GM19239 (cell line): Measurements from ENCODE around the gene ARHGAP21.

Experiments
- DNase-seq: peaks from one replicate; pipeline ENCODE4 v3.0.0; 2011; ENCODE audit warnings: low spot score; ENCODE audit not compliant: insufficient read length
- FAIRE-seq: peaks from 2 replicates; lab custom pipeline; 2011; peaks lifted over from hg19 to GRCh38; lab: Jason Lieb, UNC

The ARHGAP21 gene

GRCh38 chr10:24597426-24597825 lies 126.3 kb downstream of the ARHGAP21 start:
- FAIRE-seq (no peak), DNase-seq (no peak)

DNA sequence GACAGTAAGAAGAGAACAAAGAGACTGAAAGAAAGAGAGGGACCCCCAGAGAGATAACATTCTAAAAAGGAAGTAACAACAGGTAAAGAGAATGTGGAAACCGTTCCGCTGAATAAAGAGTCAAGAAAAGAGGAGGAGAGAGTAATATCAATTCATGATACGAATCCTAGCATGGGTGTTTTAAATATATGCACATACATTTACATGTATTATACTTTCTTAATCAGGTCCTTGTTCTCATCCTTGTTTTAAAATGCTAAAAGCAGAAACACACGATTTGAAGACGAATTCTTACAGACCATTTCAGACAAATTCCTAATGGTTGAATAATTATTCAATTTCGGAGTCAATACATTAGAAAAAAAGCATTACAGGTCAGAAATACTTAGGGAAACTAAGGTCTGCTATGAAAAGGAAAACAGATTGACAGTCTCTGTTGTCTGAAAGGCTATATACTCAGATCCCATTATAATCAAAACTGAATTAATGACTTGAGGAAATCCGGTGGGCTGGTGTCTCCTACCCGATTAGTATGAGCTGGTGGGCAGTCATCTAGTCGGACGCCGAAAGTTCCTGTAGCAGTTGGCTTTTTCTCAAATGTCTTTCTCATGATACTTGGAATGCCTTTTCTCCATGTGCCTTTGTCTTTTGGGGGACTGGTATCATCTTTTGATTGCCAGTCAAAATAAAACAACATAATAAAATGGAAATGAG lies 127.3 kb downstream of the ARHGAP21 start:
- FAIRE-seq (peak; percentile 68), DNase-seq (no peak)

DNA sequence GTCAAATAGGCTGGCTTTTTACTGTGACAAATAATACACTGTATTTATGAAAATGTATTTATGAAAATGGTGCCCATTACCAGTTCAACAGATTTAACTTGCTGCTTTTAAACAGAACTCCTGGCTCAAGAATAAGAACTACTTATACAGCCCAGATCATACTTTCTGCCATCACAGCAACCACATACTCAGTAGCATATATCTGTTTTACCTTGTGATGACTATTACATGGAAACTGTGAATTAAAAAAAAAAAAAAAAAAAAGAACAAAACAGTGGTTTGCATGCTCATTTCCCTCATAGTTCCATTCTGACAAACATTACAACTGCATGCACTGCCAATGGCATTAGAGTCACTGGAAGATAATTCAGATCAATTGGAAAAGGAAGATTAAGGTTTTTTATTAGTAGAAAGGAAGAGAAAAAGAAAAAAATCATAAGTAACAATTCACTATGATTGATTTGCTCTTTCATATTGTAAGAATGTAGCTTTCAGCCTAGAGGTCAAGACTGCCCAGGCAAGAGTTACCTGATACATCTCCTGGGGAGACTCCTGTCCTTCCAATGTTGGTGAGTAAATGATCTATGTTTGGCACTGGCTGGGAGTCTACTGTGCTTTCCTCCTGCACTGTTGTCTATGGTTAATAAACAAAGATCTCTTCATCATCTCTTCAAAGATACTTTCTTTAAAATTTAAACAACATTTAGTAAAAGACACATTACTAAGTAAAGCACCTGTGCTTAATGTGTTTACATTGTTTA lies 132.8 kb downstream of the ARHGAP21 start:
- DNase-seq (no peak), FAIRE-seq (no peak)

DNA sequence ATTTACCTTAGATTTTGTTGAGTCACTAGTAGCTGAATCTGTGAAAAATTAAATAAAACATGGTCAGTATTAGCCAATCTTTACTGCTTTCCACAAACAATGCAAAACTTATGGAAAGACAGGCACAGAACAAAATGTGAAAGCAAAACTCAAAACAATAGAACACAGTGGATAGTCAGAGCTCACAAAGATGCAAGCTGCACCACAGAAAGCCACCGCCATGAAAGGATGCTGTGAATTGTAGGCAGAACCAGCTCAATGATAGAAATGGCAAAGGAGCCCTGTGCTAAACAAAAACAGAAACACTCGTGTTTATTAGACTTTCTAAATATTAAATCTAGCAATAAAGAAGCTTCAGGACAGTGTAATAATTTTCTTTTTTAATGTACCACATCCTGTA lies 134.4 kb downstream of the ARHGAP21 start:
- DNase-seq (no peak), FAIRE-seq (no peak)

GRCh38 chr10:24579906-24580305 lies 143.8 kb downstream of the ARHGAP21 start:
- FAIRE-seq: no peak
- no peak for DNase-seq

DNA sequence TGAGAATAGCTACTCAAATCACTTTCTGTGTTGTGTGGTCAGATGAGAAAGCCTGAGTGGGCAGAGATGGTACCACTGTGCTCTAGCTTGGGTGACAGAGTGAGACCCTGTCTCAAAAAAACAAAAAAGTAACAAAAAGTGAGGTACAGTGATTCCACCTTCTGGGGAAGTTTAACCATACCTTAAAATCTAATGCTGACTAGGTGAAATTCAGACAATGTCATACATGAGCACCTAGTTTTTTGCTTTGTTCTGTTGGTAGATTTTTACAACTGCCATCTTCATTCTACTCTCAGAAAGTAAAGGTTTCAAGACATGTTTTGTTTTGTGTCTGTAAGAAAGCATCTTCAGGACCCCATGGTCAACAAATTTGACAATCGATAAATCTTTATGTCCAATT lies 144.2 kb downstream of the ARHGAP21 start:
- no peak for DNase-seq

GRCh38 chr10:24575481-24576002 lies 148.1 kb downstream of the ARHGAP21 start:
- FAIRE-seq (no peak), DNase-seq (no peak)

More for the DNA sequence above, 144.2 kb downstream of the ARHGAP21 start:
- no peak for FAIRE-seq

DNA sequence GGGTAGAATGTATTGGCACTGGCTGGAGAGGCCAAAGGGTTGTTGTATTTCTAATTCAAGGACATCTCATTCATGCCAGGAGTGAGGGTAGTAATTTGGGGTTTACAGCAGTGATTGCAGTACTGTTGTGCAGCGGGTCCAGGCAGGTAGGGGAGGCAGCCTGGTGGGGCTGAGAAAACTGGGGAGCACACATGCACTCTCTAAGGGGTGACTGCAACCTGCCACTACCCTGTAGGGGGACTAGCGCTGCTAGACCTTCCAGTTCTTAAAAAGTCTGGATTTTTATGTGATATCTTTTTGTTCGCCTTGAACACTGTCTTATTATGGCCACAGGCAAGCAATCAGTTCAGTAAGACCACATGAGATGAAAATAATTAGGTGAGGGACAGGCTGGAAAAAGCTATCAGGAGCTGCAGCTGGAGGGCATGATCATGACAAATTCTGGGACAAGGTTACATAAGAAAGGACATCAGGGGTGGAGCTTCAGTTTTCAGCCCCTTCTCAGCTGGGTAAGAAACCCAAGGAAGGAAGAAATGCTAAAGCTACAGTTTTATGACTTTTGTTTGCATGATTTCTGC lies 149.0 kb downstream of the ARHGAP21 start:
- DNase-seq (no peak), FAIRE-seq (no peak)

DNA sequence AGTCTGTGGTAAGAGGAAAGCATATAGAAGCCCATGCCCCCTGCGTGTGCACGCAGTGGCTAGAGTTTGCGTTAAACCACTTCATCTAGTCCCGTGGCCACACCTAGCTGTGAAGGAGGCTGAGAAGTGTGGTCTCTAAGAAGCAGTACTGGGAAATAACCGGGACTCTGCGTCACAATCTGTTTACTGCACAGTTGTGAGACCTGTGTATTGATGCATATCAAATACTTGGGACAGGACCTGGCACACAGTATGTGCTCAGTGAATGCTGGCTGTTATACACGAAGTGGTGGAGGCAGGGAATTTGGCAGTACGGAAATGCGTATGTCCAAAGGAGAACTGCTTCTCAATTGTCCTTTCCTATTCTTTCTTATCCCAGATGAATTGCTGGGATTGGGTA lies 149.5 kb downstream of the ARHGAP21 start:
- DNase-seq (no peak), FAIRE-seq (no peak)

DNA sequence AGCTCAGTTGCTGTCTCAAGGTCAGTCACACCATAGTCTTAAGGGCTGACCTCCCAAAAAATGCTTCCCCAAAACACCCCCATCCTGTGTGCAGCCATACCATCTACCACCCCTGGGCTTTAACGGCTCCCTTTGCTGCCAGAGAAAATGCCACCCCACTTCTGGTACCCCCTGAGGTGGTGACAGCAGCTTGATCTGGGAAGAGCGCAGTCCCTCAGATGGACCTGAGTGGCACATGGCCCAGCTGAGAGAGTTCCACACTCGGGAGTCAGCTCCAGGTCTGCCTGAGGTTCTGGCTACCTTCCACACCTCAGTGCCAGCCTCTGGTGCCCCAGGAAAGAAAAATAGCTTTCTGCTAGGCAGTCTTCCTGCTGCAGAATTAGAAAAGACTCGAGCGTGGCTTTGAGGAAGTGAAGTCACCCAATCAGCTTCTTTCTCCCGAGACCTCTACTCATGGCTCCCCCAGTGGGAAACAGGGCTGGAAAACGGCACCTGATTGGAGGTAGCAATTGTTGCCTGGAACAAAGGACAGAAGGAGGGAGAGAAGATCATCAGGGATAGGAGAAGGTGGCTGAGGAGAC lies 151.7 kb downstream of the ARHGAP21 start:
- FAIRE-seq (no peak), DNase-seq (no peak)

DNA sequence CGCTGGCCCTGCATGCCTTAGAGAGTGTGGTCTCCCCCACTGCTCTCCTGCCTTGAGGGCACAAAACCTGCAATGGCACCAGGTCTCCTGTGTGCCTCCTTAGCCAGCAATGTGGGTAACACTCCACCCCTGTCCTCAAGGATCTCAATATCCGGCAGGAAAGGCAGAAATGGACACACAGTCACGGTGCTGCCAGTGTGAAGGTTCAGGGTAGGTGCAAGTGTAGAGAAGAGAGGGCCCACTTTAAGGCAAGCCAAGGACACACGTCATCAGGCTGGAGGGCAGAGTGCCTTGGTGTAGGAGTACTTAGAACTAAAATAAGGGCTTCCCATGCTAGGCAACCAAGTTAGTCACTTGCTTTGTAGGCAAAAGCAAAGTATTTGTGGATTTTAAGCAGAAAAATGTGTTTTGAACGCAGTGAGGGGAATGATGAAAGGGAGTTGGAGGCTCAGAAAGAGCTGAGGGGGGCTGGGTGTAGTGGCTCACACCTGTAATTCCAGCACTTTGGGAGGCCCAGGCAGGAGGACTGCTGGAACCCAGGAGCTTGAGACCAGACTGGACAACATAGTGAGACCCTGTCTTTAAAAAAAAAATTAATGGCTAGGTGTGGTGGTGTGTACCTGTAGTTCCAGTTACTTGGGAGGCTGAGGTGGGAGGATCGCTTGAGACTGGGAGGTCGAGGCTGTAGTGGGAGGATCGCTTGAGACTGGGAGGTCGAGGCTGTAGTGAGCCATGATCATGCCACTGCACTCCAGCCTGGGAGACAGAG lies 152.8 kb downstream of the ARHGAP21 start:
- no peak for FAIRE-seq
- no peak for DNase-seq

DNA sequence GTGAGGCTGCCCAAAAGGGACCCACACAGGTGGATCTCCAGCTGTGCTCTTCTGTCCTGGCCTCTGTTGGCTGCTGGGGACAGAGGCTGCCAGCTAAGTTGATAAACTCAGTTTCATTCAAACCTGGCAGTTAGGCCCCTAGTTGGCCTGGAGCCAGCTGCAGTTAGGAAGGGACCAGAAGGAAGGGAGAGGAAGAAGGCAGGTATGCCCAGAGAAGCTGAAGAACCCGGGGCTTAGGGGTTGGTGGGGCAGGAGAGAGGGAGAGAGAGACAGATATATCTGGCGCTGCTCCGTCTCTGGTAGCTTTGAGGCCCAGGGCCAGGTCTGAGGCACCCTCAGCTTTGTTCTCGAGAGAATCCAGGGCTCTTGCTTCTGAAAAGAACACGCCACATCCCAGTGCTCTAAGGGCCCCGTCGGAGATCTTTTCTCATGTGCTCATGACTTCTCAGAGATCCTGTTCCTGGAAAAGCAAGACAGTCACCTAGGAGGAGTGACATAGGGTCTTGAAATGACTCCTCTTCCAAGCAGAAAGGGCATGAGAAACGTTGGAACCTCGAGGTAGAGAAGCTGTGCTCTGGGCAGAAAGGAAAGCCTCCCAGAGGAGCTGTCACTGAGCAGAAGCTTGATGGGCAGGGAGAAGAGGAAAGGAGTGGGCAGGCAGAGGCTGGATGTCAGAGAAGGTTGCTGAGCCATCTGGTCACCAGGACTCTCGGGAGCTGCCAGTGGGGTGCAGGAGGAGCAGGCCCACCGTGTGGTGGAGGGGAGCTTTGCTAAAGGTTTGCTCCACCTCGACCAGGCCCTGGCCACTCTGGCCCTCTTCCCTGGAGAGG lies 153.6 kb downstream of the ARHGAP21 start:
- DNase-seq: no peak
- no peak for FAIRE-seq

DNA sequence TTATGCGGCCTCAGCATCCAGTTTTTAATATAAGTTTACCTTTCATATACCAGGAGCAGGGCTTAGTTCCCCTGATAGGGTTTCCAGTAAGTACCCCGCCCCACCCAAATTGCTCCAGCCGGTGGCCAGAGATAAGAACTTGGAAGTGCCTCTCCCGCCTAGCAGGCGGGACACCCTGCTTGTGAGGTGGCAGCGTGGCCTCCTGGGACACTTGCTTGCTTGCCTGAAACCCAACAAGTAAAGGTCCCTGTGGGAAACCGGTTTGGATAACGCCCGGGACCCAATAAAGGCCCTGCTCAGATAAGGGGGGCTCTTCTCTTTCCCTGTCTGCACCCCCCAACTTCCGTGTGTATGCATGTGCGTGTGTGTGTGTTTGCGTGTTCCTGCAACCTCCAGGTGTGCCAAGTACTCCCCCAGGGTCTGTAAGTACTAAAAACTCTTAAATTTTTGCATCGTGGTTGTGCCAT lies 154.3 kb downstream of the ARHGAP21 start:
- no peak for DNase-seq
- FAIRE-seq: no peak

DNA sequence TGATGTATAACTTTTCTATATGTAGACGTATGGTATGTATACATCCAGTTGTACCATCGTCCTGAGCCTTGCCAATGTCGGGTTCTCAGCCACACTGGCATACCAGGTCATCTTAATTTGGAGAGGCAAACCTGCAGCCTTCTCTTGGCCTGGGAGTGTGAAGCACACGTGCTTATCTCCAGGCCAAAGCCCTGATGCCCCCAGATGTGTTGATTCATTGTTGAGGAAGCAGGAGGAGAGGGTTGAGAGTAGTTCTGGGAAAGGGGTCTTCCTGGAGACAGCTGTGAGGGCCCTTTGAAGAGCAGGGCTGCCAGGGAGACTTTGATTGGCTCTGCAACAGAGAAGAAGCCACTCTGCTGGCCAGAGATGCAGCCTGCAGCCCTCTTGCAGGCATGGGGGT lies 155.6 kb downstream of the ARHGAP21 start:
- no peak for FAIRE-seq
- no peak for DNase-seq

DNA sequence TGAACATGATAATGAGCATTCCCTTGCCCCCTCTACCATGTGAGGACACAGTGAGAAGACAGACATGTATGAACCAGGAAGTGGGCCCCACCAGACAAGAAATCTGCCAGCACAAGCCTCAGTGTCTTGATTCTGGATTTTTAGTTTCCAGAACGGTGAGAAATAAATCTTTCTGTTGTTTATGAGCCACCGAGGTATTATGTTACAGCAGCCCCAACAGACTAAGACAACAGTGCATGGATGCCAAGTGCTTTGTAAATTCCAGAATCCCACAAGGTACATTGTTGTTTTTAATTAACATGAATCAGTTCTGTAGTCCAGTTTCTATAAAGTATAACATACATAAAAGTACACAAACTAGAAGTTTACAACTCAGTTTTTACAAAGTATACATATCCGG lies 162.2 kb downstream of the ARHGAP21 start:
- no peak for FAIRE-seq
- no peak for DNase-seq

DNA sequence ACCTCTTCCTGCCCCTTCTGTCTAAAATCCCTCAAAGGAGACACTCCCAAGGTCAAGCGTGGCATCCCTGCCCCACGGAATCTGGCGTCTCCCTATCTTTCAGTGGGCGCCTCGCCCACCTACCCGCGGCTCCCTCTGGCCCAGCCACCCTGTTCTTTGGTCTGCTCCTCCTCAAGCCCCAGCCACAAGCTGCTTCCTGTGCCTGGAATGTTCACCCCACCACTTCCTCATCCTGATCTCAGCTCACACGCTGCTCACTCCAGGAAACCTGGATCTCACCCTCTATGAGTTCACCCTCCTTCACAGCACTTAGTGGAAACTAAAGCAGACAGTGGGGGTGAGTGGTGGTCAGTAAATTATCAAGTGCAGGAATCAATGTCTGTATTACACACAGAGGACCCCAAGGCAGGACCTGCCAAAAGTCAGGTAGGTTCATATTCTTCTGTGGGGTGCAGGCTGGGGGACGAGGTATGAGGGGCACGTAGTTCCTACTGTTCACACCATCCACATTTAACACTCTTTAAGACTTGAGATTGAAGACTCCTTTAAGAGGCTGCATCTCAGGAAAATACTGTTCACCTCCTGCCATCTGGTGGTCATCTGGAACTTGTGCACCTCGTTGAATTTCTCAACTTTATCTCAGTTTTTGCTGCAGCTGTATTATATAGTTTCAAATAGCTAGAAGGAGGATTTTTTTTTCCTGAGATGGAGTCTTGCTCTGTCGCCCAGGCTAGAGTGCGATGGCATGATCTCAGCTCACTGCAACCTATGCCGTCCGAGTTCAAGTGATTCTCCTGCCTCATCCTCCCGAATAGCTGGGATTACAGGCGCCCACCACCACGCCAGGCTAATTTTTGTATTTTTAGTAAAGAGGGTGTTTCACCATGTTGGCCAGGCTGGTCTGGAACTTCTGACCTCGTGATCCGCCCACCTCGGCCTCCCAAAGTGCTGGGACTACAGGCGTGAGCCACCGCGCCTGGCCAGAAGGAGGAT lies 166.6 kb downstream of the ARHGAP21 start:
- DNase-seq (peak; percentile 17), FAIRE-seq (peak; percentile 47)

DNA sequence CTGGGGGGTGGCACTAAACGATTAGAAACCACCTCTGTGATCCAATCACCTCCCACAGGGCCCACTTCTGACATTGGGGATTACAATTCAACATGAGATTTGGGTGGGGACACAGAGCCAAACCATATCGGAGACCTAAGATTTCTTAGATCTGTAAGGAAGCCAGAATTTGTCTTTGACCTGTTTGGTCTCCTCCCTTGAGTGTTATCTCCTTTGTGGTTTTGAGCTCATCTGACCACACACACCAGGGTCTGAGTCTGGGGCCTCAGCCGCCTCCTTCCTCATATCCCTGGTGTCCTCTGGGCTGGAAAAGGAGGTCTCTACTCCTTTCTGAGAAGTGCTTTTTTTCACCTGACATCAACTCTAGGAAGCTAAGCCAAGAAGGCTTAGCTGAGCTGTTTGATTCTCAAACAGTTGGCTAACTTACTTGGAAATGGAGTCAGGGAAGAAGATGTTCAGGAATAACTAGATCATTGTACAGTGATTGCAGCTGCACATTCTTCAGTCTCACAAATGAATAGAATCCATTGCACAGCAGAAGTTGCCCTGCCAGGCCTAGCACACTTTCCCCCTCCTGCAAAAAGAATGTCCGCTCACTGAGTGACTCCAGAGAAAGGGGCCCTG lies 167.4 kb downstream of the ARHGAP21 start:
- no peak for DNase-seq
- FAIRE-seq: no peak

- FAIRE-seq: no peak
- no peak for DNase-seq
These were observed 169.7 kb downstream of the ARHGAP21 start for GRCh38 chr10:24554036-24554435.
